Thyroid gland (tissue), 4 donors: ENCODE data around the gene TMEM269. TPM values are rescaled to one million over a fixed set of nuclear protein-coding genes. Genes with fewer than 3 reads are reported as not detected.

Source experiments
- DNase-seq, 2 donors: peaks; one replicate each; pipeline ENCODE4 v3.0.0-alpha.2; 2019
- H3K27ac ChIP-seq, 3 donors: fragments of 200-600 bp; sonication (generic); 1 replicate in 2 of 3; 2 replicates in 1 of 3; pipeline ENCODE4 v1.5.1; 2016 to 2019; ENCODE audit warnings: mild to moderate bottlenecking in 1 of 3, moderate library complexity in 1 of 3
- H3K27me3 ChIP-seq: fragments of 200-600 bp; sonication (generic); one replicate; pipeline ENCODE4 v1.5.1; 2019
- H3K36me3 ChIP-seq, 2 donors: fragments of 200-600 bp; sonication (generic); one replicate each; pipeline ENCODE4 v1.5.1; 2016 to 2019
- H3K4me1 ChIP-seq, 2 donors: fragments of 200-600 bp; sonication (generic); one replicate each; pipeline ENCODE4 v1.5.1; 2017 to 2019
- H3K4me3 ChIP-seq, 3 donors: fragments of 200-600 bp; sonication (generic); replicated peaks in 1 of 3; 1 replicate in 2 of 3; 2 replicates in 1 of 3; pipeline ENCODE4 v1.5.1; 2016; ENCODE audit warnings: mild to moderate bottlenecking in 1 of 3
- H3K9me3 ChIP-seq: fragments of 200-600 bp; sonication (generic); one replicate; pipeline ENCODE4 v1.5.1; 2017
- POLR2A ChIP-seq, 2 donors: fragments of 450-650 bp; IDR thresholded peaks; one replicate each; pipeline ENCODE4 v1.6.1; 2017; ENCODE audit warnings: antibody characterized with exemption in 2 of 2, mild to moderate bottlenecking in 2 of 2, moderate library complexity in 1 of 2
- WGBS, 2 donors: methylation state at CpG; one replicate each; pipeline ENCODE4 v1.1.5; 2017; 5-methylcytosine and 5-hydroxymethylcytosine counted together
- intact Hi-C: fragments of 100-400 bp; cut with DNase I; formaldehyde crosslinking; loops from one replicate; pipeline ENCODE4 v1.15.1; 2023
- total RNA-seq, 4 donors: library from RNA; depleted of rRNA; stranded (reverse); fragments of >200 nt; gene quantifications; one replicate each; pipeline ENCODE4 v1.2.3, GENCODE V29; 2016
- TF ChIP-seq, protein P1 (sequence below), 6 experiments: fragments of 200-600 bp in 3 of 6; fragments of 450-650 bp in 3 of 6; sonication (generic) in 3 of 6; IDR thresholded peaks; one replicate each; pipeline ENCODE4 v1.5.1; 2016 to 2019; ENCODE audit warnings: antibody characterized with exemption in 6 of 6, mild to moderate bottlenecking in 2 of 6, inconsistent platforms in 1 of 6, moderate library complexity in 1 of 6

Gene TMEM269
- total RNA-seq, 4 donors from 2014 or later: 0.11 to 2.6 TPM; not detected in 2

DNA sequence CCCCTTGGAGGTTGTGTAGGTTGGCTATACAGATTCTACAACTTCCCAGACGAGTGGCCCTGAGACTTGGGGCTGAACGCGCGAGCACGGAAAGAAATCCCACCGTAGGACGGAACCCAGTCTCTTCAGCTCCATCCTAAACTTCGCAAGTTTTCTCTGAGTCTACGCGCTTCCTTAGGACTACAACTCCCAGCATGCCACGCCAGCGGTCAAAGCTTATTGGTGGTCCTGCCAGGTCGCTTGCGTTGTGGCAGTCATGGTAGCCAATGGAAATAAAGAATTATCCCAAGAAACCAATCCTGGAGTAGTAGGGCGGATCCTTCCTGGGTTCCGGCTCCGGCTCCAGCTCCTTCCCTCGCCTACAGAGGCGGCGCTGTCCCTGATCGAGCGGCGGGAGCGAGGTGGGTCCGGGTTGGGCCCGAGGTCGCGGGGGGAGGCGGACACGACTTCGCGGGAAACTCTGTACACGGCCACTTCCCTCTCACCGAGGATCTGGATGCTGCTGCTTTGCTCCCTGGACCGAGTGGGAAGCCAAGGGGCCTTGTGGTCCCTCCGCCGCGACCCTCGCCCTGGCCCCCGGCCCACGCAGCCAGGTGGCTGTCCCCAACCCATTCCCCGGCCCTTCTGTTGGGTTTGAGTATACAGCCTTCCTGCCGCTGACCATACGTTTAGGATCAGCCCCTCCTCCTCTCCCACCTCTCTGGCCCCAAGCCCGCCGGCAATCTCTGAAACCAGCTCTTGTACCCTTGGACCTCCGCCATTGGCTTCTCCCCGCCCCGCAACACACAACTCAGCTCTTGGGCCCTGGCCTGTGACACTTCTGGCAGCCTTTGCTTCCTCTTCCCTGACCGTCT lies 61.7 kb downstream of the TMEM269 start, which contains the start of gene ZNF691:
ZNF691 (plus strand) TSS at position 357 of the 854 bp plus-strand sequence. CDS start 3,046 bp downstream, outside the sequence.
- peak within 1 kb of the TSS; percentile 58 to 79 (median 59) for H3K27ac ChIP-seq
- H3K4me3 ChIP-seq: peak within 1 kb of the TSS; percentile 37 to 93 (median 68)
- peaks cover 17 to 24% of the 10 kb centered on the region in 2 donors for H3K4me1 ChIP-seq
- intact Hi-C loops: no loop called here
- H3K9me3 ChIP-seq: no peaks in the 10 kb centered on the region
- TF ChIP-seq, protein P1, sequence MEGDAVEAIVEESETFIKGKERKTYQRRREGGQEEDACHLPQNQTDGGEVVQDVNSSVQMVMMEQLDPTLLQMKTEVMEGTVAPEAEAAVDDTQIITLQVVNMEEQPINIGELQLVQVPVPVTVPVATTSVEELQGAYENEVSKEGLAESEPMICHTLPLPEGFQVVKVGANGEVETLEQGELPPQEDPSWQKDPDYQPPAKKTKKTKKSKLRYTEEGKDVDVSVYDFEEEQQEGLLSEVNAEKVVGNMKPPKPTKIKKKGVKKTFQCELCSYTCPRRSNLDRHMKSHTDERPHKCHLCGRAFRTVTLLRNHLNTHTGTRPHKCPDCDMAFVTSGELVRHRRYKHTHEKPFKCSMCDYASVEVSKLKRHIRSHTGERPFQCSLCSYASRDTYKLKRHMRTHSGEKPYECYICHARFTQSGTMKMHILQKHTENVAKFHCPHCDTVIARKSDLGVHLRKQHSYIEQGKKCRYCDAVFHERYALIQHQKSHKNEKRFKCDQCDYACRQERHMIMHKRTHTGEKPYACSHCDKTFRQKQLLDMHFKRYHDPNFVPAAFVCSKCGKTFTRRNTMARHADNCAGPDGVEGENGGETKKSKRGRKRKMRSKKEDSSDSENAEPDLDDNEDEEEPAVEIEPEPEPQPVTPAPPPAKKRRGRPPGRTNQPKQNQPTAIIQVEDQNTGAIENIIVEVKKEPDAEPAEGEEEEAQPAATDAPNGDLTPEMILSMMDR (IDR thresholded peaks at IDR 0.05): peak in 5 of 6 experiments; percentile 22 to 54 (median 34)
- TF ChIP-seq POLR2A (IDR thresholded peaks at IDR 0.05): peak in 1 of 2 donors; percentile 79
- 1% methylated on average over 35 to 42 of the region's 50 CpGs for WGBS, 2 donors
- no peaks in the 10 kb centered on the region for H3K27me3 ChIP-seq
- DNase-seq: peak; percentile 95 to 96
- H3K36me3 ChIP-seq: peaks cover 7% of the 10 kb centered on the region in 2 donors

DNA sequence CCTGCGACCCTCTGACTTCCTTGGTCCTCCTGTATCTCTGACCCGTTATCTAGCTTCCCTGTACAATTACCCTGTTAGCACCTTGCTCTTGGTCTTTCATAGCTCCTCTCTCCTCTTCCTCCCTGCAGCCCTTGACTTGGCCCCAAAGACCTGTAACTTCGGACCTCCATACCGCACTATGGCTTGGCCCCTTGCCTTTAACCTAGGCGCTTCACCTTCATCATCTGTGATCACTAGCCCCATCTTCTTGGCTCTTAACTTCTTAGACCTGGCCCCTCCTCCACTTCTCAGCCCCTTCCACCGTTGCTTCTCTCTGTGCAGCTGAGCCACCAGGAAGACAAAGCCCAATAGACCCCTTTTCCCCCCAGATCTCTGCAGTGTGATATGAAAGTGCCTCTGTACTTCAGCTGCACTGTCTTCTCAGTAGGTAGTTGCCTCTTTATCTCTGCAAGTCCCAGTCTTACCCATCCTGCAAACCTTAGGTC lies 62.4 kb downstream of the TMEM269 start:
- Histone ChIP-seq H3K4me3 (peak overlapping the region; percentile 37 to 93 (median 68)), H3K27ac (peak overlapping the region in 1 of 3 donors; percentile 58), H3K4me1 (peaks cover 17 to 24% of the 10 kb centered on the region in 2 donors), H3K36me3 (peaks cover 6 to 12% of the 10 kb centered on the region in 2 donors), H3K27me3 (no peaks in the 10 kb centered on the region), H3K9me3 (no peaks in the 10 kb centered on the region)
- intact Hi-C loops: no loop called here
- no peak for DNase-seq
- TF ChIP-seq, protein P1 (IDR thresholded peaks at IDR 0.05): no peak
- TF ChIP-seq POLR2A (IDR thresholded peaks at IDR 0.05): no peak
- WGBS, 2 donors: 5 to 9% methylated on average over 6 of the region's 6 CpGs

DNA sequence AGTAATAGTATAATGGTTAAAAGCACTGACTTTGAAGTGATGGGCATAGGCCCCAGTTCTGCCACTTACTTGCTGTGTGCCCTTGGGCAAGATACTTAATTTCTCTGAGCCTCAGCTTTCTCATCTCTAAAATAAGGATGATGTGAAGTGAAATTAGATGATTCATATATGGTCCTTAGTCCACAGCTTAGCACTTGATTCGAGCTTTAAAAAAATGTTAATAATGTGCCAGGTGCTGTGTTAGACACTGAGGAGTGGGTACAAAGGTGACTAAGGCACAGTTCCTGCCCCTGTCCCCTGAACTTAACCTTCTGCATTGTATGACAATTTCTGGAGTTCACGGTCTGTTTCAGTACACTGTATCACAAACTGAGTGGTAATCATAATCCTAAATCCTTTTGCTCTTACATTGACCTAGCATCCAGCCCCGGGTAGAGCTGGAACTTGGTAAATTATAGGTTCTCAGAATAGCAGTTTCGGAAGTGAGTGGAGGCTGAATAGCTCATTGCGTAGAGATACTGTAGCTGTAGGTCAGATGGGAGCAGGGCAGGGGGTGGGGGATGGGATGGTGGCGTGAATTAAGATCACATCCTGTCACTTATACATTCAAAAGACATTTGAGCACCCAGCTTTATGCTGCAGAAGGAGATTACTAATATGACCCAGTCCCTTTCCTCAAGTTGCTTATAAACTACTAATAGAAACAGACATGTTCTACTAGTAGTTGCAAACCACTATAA lies 63.1 kb downstream of the TMEM269 start:
- Histone ChIP-seq H3K9me3 (no peaks in the 10 kb centered on the region), H3K36me3 (peaks cover 6 to 12% of the 10 kb centered on the region in 2 donors), H3K4me1 (peaks cover 17 to 24% of the 10 kb centered on the region in 2 donors), H3K4me3 (peak overlapping the region in 1 of 3 donors; percentile 93), H3K27ac (no peak overlapping the region), H3K27me3 (no peaks in the 10 kb centered on the region)
- no peak for TF ChIP-seq POLR2A (IDR thresholded peaks at IDR 0.05)
- TF ChIP-seq, protein P1 (IDR thresholded peaks at IDR 0.05): no peak
- DNase-seq: no peak
- intact Hi-C loops: no loop called here
- WGBS, 2 donors: 72 to 76% methylated on average over 6 of the region's 6 CpGs

DNA sequence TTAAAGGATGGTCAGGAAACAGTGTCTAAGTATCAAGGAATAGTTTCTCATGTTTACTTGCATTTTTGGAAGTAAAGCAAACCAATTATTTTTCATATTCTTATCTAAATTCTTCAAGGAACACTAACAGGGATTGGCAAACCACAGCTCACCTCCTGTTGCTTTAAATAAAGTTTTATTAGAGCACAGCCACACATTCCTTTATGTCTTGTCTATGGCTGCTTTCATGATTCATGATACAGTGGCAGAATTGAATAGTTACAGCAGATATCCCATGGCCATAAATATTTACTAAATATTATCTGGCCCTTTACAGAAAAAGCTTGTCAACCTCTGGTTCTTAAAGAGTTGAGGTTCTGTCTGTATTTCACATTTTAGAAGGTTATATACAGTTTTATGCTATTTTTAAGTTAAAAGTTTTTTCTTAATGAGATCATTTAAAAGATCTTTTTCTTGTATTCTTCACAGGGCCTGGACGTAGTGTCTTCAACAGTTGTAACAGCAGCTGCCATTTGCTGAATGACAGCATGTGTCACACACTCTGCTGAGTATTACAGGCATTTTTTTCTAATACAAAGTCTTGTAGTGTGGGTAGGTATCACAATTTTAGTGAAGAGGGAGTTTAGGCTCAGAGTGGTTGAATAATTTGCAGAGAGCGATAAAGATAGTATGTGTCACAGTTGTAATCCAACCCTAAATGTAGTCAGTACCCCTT lies 64.2 kb downstream of the TMEM269 start:
- H3K4me3 ChIP-seq: no peak overlapping the region
- H3K9me3 ChIP-seq: no peaks in the 10 kb centered on the region
- TF ChIP-seq, protein P1 (IDR thresholded peaks at IDR 0.05): no peak
- TF ChIP-seq POLR2A (IDR thresholded peaks at IDR 0.05): no peak
- no peak for DNase-seq
- peaks cover 6 to 12% of the 10 kb centered on the region in 2 donors for H3K36me3 ChIP-seq
- intact Hi-C loops: no loop called here
- H3K27me3 ChIP-seq: no peaks in the 10 kb centered on the region
- H3K4me1 ChIP-seq: peaks cover 17 to 24% of the 10 kb centered on the region in 2 donors
- WGBS, 2 donors: 94 to 97% methylated on average over 2 of the region's 2 CpGs
- no peak overlapping the region for H3K27ac ChIP-seq
